ENCODE data around the gene BRF1. TPM values are rescaled to one million over a fixed set of nuclear protein-coding genes. Genes with fewer than 3 reads are reported as not detected.

BRF1 gene
- total RNA-seq, 4 donors from 2014 or later, result 37.9 to 102 (median 52.5) TPM

DNA sequence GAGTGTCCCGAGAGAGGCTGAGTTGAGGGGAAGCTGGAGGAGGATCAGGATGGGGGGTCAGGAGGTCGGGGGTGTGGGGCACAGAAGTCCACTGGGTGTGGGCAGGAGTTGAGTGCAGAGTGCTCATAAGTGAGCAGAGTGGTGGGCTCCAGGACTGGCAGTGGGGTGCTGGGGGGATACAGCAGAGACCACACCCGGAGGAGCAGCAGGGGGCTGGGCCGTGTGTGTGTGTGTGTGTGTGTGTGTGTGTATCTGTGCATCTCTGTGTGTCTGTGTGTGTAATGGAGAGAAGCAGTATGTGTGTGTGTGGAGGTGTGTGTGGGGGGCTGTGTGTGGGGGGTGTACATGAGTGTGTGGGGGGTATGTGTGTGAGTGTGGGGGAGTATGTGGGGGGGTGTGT is 114.8 kb downstream of the BRF1 start:
- Histone ChIP-seq H3K9me3 (no peaks in the 10 kb centered on the region), H3K4me1 (peaks cover 18% of the 10 kb centered on the region), H3K36me3 (no peaks in the 10 kb centered on the region), H3K4me3 (no peak overlapping the region), H3K27ac (no peak overlapping the region), H3K27me3 (peaks cover 26% of the 10 kb centered on the region)
- TF ChIP-seq, protein P1, sequence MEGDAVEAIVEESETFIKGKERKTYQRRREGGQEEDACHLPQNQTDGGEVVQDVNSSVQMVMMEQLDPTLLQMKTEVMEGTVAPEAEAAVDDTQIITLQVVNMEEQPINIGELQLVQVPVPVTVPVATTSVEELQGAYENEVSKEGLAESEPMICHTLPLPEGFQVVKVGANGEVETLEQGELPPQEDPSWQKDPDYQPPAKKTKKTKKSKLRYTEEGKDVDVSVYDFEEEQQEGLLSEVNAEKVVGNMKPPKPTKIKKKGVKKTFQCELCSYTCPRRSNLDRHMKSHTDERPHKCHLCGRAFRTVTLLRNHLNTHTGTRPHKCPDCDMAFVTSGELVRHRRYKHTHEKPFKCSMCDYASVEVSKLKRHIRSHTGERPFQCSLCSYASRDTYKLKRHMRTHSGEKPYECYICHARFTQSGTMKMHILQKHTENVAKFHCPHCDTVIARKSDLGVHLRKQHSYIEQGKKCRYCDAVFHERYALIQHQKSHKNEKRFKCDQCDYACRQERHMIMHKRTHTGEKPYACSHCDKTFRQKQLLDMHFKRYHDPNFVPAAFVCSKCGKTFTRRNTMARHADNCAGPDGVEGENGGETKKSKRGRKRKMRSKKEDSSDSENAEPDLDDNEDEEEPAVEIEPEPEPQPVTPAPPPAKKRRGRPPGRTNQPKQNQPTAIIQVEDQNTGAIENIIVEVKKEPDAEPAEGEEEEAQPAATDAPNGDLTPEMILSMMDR (IDR thresholded peaks at IDR 0.05), result no peak
- no peak for TF ChIP-seq POLR2AphosphoS5 (IDR thresholded peaks at IDR 0.05)
- no peak for TF ChIP-seq EP300 (IDR thresholded peaks at IDR 0.05)
- TF ChIP-seq POLR2A (IDR thresholded peaks at IDR 0.05), result no peak
- no peak for DNase-seq (ENCODE audit: low spot score in 2 of 2)
- WGBS, result 51% methylated on average over 4 of the region's 4 CpGs

DNA sequence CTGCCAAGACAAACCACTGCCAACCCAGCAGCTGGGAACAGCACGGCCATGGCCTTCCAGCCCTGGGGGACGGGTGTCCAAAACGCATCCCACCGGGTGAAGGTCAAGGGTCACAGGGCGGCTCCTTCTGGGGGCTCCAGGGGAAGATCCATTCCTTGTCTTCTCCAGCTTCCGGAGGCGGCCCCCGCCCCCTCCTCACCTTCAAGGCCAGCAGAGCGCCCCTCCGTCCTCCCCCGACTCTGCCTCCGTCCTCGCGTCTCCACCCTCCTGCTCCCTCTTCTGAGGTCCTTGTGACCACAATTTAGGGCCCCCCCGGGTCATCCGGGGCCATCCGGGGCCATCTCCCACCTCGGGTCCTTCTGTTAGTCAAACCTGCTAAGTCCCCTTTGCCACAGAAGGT is 115.8 kb downstream of the BRF1 start:
- no peak overlapping the region for H3K4me3 ChIP-seq
- peaks cover 18% of the 10 kb centered on the region for H3K27me3 ChIP-seq
- no peaks in the 10 kb centered on the region for H3K36me3 ChIP-seq
- H3K4me1 ChIP-seq, result peaks cover 26% of the 10 kb centered on the region
- TF ChIP-seq POLR2AphosphoS5 (IDR thresholded peaks at IDR 0.05) (no peak), EP300 (IDR thresholded peaks at IDR 0.05) (no peak), POLR2A (IDR thresholded peaks at IDR 0.05) (no peak)
- TF ChIP-seq, protein P1 (IDR thresholded peaks at IDR 0.05), result no peak
- H3K27ac ChIP-seq, result no peak overlapping the region
- H3K9me3 ChIP-seq, result no peaks in the 10 kb centered on the region
- DNase-seq (ENCODE audit: low spot score in 2 of 2), result no peak
- 88% methylated on average over 12 of the region's 18 CpGs for WGBS

DNA sequence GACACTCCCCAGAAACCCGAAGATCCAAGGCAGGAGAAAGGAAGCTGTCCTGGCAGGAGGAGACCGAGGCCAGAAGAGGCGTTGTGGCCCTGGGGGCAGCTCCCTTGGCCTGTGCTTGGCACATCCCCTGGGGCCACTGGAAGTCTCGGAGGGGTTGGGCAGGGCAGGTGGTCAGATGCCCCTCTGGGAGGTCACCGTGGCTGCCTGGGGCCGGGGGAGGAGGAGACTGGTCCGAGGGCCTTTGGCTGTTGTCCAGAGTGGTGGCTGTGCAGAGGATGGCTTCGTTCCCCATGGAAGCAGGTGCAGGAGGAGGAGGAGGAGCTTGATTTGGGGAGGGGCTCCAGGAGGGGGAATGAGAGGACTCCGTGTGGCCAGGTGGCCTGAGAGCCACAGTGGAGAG is 116.3 kb downstream of the BRF1 start:
- H3K27me3 ChIP-seq, result peaks cover 18% of the 10 kb centered on the region
- no peaks in the 10 kb centered on the region for H3K9me3 ChIP-seq
- H3K4me3 ChIP-seq, result no peak overlapping the region
- TF ChIP-seq POLR2A (IDR thresholded peaks at IDR 0.05), result no peak
- DNase-seq (ENCODE audit: low spot score in 2 of 2), result no peak
- H3K27ac ChIP-seq, result no peak overlapping the region
- peaks cover 26% of the 10 kb centered on the region for H3K4me1 ChIP-seq
- WGBS, result 77% methylated on average over 8 of the region's 9 CpGs
- no peaks in the 10 kb centered on the region for H3K36me3 ChIP-seq

DNA sequence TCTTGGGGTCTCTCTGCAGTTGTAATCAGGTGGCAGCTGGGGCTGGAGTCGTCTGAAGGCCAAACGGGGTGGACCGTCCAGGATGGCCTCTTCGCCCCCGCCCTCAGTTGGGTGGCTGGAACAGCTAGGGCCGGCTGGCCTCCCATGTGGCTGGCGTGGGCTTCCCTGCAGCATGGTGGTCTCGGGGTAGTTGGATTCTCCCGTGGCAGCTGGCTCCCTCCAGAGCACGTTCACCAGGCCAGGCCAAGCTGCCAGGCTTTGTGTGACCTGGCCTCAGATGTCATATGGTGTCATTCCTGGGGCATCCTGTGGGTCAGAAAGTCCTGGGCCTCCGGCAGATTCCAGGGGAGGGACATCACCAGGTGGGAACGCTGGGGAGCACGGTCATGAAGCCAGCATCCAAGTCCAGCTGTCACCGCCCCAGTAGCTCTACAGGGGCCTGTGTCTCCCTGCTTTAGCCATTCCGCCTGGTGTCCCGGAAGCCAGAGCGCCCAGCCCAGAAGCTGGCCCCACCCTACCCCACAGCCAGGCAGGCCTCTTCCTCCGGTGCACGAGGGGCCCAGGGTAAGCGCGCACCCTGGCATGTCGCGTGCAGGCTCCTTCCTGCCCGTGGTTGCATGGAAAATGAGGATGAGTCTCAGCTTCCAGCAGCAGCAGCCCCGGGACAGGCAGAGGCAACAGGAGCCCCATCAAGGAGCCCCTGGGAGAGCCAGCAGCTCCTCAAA is 118.3 kb downstream of the BRF1 start:
- H3K9me3 ChIP-seq, result no peaks in the 10 kb centered on the region
- peaks cover under 1% of the 10 kb centered on the region for H3K27me3 ChIP-seq
- no peak overlapping the region for H3K27ac ChIP-seq

DNA sequence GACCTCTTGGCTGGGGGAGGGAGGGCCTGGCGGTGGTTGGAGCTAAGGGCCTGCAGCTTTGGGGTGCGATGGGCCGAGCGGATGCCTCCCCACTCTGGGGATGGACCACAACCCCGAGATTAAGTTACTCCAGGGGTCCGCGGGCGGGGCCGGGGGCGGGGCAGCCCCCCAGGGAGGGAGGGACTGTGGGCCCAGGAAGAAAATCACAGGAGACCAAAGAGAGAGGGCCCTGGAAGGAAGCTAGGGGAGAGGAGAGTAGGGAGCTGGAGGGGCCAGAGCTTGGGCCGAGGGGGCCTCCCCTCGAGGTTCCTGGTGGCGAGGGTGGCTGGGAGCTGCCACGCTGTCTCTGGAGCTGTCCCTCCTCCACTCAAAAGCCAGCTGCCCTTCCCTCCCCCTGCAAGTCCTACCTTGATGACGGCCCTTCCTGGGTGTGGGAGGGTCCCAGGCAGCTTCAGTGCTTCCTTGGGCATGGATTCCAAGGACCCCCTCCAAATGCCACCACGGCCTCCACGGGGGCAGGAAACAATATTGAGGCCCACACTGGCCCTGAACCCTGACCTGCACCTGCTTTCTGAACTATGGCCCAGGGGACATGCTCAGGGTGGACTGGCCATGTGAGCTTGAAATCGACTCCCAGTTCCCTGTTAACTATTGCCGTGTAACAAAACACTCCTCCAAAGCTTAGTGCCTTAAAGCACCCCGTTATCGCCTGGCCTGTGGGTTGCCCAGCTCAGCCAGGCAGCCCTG is 119.1 kb downstream of the BRF1 start:
- 34% methylated on average over 12 of the region's 21 CpGs for WGBS
- DNase-seq (ENCODE audit: low spot score in 2 of 2), result no peak
- H3K36me3 ChIP-seq, result no peaks in the 10 kb centered on the region
- no peaks in the 10 kb centered on the region for H3K27me3 ChIP-seq
- peaks cover 26% of the 10 kb centered on the region for H3K4me1 ChIP-seq
- TF ChIP-seq, protein P1 (IDR thresholded peaks at IDR 0.05), result no peak
- no peak for TF ChIP-seq EP300 (IDR thresholded peaks at IDR 0.05)
- no peak for TF ChIP-seq POLR2A (IDR thresholded peaks at IDR 0.05)
- TF ChIP-seq POLR2AphosphoS5 (IDR thresholded peaks at IDR 0.05), result no peak
- no peak overlapping the region for H3K27ac ChIP-seq
- H3K9me3 ChIP-seq, result no peaks in the 10 kb centered on the region
- H3K4me3 ChIP-seq, result peak overlapping the region; percentile 54

More for the DNA sequence above, 118.3 kb downstream of the BRF1 start:
- H3K4me3 ChIP-seq, result no peak overlapping the region
- WGBS, result 59% methylated on average over 4 of the region's 25 CpGs
- H3K4me1 ChIP-seq, result peaks cover 26% of the 10 kb centered on the region
- H3K36me3 ChIP-seq, result no peaks in the 10 kb centered on the region
- TF ChIP-seq POLR2AphosphoS5 (IDR thresholded peaks at IDR 0.05) (no peak), EP300 (IDR thresholded peaks at IDR 0.05) (no peak), POLR2A (IDR thresholded peaks at IDR 0.05) (no peak)
- TF ChIP-seq, protein P1 (IDR thresholded peaks at IDR 0.05), result no peak
- DNase-seq (ENCODE audit: low spot score in 2 of 2), result no peak

Data from suprapubic skin (tissue), 4 donors.